ENCODE results near the gene PLXNA4.

PLXNA4 gene

DNA sequence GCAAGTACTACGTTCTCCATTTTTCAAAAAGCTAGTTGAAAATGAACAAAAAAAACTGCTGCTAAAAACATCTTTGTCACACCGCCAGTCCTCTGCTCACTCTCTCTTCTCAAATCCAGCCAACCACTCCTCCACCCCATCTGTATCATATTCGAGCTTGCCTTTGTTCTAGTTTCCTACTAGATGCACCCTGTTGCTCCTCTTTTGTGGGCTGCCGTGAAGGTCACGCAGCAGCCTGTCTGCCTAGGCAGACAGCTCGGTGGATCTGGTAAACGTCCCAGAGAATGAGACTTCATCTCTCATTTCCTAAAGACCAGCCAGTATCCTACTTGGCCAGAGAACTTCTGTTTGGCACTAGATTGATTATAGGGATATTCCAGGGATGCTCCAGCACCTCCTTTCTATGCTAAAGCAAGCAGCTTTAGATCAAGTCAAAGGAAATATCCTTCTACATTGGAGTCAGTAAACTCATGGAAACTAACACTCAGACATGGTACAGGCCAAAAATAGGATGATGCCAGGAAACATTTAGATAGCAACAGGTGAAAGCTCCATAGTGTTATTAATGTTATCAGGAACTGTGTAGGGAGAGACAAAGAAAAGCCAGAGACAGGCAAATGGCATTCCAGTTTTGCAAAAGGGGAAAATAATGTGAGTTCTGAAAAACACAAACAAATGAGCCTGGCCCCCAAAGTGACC lies 8.7 kb upstream of the PLXNA4 start:
- DNase-seq, result no peak

GRCh38 chr7:132581431-132581830 lies 5.2 kb upstream of the PLXNA4 start:
- no peak for DNase-seq

DNA sequence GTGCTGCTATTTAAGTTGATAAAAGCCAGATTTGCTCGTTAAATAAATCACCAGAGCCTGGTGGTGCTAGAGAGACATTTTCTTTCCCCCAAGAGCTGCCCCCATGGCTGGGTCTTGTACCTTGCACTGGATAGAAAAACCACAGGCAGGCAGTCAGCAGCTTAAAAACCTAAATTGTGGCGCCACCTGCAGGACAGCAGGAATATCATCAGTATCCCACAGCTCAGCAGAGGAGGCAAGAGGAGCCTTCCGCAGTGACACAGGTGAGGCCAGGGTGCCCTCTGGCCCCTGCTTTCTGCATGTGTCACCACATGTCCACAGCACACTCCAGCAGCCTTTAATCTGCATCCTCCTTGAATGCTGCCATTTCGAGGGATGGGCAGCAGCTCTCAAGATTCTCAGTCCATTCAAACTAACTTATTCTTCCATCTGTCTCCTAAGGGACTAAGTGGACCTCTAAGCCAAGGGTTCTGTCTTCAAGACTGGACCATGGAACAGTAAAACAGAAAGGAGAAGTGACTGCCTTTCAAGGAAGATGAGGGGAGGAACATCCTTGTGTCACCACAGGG lies 4.5 kb upstream of the PLXNA4 start:
- no peak for DNase-seq

- no peak for DNase-seq
These were observed 4.0 kb upstream of the PLXNA4 start for GRCh38 chr7:132580277-132580676.

DNA sequence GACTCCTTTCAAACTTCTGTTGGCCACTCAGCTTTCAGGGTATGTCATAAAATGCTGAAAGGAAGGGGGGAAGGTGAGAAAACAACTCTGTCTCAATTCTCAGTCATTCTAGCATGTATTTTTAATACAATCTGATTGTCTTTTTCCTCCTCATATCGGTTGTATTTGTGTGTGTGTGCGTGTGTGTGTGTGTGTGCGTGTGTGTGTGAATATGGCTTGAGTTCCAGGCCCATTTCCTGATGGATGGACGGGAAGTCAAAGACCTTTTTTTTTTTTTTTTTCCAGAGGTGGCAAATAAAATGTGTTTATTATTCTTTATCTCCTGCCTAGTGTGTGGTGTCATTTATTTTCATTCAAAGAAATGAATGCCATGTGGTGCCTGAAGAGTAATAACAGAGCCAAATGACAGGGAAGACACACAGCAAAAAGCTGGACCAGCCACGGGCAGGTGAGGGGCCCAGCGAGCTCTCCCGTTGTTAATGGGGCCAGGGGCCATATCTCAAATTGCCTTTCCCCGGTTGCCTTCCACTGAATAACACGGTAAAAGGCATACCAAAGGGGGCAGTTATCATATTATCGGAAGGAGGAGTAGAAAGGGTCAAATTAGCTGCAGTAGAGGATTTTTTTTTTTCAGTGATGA lies 3.1 kb upstream of the PLXNA4 start:
- no peak for DNase-seq

DNA sequence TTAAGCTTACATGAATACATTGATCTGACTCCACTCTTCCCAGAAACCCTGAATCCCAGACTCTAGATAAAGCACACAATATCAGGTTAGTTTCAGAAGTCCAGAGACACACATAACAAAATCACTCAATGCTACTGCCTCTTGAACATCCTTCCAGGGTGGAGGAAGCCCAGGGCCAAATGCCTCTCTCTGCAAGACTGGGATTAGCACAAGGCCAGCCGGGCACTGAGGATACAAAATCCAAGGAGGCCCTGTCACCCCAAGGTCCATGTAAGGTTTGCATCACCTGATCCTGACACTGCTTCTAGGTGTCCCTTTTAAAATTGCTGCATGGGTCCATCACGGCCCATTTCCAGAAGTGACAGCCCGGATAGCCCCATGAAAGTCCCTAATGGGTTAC lies 2.6 kb upstream of the PLXNA4 start:
- no peak for DNase-seq

DNA sequence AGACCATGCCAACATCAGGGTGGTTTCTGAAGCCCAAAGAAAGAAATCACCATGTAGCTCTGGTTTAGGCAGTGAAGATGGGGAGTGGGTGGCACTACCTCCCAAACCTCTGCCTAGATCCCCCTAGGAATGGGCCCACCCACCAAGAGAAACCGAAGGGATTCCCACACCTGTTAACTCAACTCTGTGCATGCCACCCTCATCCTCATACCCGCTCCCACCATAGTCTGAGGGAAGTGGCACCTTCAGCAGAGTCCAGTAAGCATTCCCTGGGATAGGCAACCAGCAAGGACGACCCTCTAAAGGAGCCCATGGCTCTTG lies 1.7 kb upstream of the PLXNA4 start:
- no peak for DNase-seq

DNA sequence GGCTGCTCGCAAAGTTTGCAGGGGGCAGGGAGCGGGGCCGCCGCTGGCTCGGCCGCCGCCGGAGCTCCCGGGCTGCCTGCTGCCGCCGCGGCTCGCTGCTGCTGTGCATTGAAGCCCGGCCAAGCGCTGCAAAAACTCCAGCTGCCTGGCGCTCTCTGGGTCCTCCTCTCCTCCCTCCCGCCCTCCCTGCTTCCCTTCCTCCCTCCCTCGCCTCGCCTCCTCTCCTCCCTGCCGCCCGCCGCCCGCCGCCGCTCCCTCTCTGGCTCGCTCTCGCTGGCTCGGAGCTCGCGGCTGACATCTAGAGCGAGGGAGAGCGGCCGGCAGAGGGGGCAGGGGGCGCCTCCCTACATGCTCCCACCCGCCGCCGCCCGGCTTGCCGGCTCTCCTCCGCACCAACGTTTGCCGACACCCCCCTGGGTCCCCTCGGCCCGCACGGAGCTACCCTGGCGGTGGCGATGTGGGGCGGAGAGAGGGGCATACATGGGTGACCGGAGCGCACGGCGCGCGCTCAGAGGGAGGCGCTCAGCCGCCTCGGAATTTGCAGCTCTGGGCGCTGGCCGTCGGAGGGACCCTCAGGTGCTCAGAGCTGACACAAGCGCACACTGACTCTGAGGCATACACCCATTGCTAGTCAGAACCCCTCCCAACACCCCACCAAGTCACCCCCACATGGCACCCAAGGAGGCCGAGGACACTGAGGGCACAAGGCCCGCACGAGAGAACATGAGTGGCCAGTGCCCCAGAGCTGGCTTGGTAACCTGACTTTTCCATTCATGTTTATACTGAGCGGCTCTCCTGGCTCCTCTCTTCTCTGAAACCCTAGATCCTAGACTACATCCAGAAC lies 1.2 kb upstream of the PLXNA4 start:
- DNase-seq, result peak; percentile 56

- no peak for DNase-seq
These were observed 433 bp upstream of the PLXNA4 start for GRCh38 chr7:132576721-132577085.

DNA sequence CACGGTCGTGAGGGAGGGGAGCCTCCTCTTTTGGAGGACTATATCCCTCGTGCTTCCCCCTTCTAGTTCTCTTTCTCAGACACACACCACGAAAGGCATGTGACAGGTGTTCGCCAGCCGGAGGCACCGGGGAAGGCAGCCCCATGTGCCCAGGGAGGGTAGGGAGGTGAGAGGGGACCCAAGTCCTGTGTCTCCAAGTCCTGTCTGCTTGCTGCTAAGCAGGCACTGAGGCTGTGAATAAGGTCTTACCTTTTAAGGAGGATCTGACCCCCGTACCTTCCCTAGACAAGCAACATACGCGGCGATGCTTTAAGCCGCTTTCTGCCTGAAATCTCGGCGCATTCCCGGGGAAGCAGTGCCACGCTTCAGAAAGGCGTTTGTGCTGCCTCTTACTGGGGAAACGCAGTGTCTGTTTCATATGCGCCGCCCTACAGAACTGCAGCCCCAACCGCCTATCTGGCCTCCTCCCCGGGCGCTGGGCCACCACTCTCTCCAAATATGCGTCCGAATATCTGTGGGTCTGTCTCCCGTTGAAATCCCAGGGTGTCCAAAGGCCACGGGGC lies 770 bp downstream of the PLXNA4 start:
- DNase-seq, result no peak

DNA sequence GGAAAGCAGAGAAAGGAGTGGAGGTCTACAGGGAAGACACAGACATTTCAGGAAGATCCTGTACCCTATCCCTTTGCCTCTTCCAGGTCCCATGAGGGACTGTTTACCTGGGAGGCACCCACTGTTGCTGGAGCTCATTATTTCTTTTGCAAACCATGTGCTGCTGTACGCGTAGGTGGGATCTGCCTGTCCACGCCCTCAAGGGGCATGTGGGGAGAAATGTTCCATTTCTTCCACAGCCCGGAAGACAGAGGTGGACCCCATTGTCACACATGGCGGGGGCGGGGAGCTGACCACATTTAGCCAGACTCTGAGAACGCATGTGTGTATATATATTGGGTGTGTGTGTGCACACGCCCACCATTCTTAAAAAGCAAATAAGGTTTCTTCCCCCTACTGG lies 2.0 kb downstream of the PLXNA4 start:
- no peak for DNase-seq

GRCh38 chr7:132573251-132573955 lies 2.9 kb downstream of the PLXNA4 start:
- no peak for DNase-seq

DNA sequence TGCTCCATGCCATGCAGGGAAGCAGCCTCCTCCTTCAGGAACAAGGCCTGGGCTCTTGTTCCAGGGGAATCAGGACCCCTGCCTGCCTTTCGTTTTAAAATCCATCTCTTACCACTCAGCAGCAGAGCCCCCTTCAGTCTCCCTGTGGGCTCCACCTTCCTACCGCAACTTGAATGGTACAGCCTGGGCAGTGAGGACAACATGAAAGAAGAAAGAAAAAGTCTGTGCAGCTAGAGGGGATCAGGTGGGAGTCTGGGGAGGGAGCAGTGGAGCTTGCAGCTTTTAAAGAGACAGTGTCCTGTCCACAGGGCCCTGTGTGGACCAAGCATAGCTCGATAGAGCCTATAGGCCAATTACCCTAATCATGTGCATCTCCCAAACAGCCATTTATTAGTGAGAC lies 3.7 kb downstream of the PLXNA4 start:
- DNase-seq, result no peak

DNA sequence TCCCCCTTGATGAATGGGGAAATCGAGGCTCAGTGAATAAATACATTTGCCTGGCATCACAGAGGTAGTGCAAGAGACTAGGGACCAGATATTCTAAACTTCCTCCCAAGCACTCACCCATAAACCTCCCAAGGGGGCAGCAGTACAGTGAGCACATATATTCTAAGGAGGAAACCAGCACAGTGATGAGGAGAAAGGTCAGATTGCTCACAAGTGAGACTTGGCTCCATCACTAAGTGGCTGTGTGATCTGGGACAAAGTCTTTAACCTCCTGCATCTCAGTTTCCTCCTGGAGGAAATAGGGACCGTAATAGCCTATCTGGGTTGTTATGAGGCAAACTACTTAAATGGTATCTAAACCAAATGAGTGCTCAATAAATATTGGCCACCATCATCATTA lies 4.3 kb downstream of the PLXNA4 start:
- DNase-seq, result no peak

DNA sequence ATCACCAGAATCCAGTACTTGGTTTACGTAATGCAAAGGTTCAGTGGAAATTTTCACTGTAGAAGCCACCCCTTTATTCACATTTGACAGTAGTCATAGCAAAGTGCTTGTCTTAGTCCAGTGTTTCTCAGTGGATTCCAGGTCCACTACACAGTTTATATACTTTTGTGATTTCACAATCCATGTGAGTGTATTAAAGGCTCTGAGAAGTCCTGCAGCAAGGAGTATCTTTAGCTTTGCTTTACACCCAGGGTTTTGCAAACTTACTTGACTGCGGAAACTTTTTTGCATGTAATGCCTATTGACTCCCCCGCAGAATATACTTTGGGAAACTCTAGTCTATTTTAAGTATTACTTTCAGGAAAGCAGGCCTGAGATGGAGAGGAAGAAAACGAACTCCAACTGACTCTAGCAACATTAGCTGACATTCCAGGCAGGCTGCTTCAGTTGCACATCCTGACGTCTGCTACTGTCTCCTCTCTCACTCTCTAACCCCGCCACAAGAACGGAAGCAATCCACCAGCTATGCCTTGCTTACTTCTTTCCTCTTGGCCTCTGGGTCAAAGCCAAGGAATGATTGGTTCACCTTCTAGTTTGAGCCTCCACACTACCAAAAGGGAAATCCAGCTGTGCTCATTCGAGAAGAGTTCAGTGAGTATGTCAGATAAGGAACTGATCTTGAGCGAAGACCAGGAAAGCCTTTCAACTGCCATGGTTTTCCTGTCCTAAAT lies 6.2 kb downstream of the PLXNA4 start:
- no peak for DNase-seq

DNA sequence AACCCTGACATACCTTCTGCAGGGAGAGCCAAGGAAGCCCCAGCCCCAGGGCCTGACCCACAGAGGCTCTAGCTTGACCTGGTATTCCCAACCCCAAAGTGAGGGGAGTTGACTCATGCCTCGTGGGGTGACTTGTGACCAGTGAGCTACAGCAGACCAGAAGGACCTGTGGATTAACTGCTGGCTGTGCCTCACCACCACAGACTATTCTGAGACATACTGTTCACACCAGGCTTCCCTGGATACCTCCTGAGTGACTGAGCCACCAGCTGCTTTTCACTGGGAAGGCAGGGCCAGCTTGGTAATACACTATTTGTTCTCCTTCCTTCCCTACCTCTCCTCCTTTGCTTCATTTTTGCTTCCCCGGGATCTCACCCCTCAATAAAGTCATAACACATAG lies 7.3 kb downstream of the PLXNA4 start:
- no peak for DNase-seq

DNA sequence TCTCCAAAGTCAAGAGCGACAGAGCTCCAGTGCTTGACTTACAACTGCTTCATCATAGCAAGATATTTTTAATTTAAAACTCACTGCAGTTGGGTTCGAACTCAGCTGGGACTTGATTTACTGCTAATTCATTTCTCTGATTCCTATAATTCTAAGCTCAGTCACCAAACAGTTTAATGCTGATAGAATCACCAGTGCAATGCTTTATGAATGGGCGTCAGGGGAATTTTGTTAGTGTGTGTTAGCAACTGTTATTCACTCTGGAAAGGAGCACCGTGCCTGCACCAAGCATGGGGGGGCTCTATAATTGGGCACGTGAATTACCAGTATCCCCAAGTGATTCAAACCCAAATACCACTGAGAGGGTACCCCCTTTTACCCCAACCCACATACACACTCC lies 10.4 kb downstream of the PLXNA4 start:
- DNase-seq, result no peak

DNA sequence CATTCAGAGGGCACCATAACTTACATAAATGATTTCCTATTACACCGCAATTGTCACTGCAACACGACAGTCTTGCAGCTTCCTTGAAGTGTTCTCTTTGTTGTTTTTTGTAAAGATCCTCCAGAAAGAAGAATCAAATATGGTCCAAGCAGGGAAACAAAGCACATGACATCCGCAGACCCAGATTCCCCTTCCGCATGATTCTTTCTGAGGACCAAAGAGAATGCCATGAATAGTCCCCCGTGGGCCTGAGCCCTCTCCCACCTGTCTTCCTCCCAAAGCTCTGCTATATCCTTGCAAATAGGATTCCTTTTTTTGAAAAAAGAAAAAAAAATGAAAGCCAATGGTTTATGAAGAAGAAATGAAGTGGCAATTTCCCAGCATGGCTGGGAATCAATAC lies 10.8 kb downstream of the PLXNA4 start:
- no peak for DNase-seq

GRCh38 chr7:132564849-132565248 lies 11.4 kb downstream of the PLXNA4 start:
- no peak for DNase-seq

- DNase-seq, result no peak
These were observed 12.2 kb downstream of the PLXNA4 start for GRCh38 chr7:132564090-132564489.

DNA sequence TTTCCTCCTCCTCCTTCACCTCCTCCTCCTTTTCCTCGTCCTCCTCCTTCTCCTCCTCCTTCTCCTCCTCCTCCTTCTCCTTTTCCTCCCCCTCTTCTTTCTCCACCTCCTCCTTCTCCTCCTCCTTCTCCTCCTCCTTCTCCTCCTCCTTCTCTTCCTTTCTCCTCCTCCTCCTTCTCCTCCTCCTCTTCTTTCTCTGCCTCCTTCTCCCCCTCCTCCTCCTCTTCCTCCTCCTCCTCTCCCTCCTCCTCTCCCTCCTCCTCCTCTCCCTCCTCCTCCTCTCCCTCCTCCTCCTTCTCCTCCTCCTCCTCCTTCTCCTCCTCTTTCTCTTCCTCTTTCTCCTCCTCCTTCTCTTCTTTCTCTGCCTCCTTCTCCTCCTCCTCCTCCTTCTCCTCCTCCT lies 13.6 kb downstream of the PLXNA4 start:
- no peak for DNase-seq

GRCh38 chr7:132561763-132562162 lies 14.5 kb downstream of the PLXNA4 start:
- no peak for DNase-seq
